ENCODE results near the gene HOXB7. TPM values are rescaled to one million over a fixed set of nuclear protein-coding genes. Genes with fewer than 3 reads are reported as not detected.

The HOXB7 gene
- total RNA-seq, 1 experiment from 2014 or later = 28.2 TPM

DNA sequence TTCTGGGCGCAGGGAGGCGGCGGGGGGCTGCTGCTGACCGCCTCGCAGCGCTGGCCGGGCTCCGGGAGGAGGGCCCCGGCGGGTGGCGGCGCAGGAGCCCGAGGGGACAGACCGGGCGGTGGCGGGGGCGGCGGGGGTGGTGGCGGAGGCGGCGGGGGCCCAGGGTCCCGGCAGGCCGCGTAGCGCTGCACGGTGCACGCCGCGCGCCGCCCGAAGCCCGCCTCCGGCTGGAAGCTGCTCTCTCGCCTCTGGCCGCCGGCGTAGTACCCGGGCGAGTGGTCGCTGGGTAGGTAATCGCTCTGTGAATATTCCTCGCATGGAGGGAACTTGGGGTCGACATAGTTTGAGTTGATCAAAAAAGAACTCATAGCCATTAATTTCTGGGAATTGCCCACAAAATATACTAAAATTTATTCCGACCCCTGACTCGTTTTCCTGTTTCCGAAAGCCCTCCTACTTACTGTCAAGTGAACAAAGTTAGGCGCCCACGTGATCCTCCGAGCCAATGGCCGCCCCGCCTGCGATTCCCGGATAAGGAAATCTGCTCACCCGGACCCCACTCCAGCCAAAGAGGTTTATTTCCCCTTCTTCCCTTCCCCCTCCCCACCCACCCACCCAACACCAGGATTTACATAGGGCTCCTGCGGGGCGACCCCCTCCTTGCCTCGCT, 32.7 kb downstream of the HOXB7 start, which contains the start of gene HOXB4:
HOXB4 (minus strand) TSS at position 405 of the 670 bp plus-strand sequence; CDS start at position 374, 31 bp downstream.
- no TSS peak for BruUV-seq (replicated peaks)
- H3K9me3 ChIP-seq (ENCODE audit: insufficient read depth, low read depth) = no peaks in the 10 kb centered on the region
- no peaks in the 10 kb centered on the region for H3K9me2 ChIP-seq (ENCODE audit: insufficient read depth)
- POLR2A ChIA-PET (ENCODE audit: unreplicated experiment) = no interaction called here
- H3K79me2 ChIP-seq (ENCODE audit: low read depth) = no peaks in the 10 kb centered on the region
- CTCF ChIA-PET = no interaction called here
- H2AFZ ChIP-seq = no peak within 1 kb of the TSS
- no peaks in the 10 kb centered on the region for H3K4me1 ChIP-seq (replicated peaks; ENCODE audit: insufficient read depth)
- DNase-seq = no peak
- H4K20me1 ChIP-seq (ENCODE audit: insufficient read depth) = no peaks in the 10 kb centered on the region
- TF ChIP-seq, protein P1, sequence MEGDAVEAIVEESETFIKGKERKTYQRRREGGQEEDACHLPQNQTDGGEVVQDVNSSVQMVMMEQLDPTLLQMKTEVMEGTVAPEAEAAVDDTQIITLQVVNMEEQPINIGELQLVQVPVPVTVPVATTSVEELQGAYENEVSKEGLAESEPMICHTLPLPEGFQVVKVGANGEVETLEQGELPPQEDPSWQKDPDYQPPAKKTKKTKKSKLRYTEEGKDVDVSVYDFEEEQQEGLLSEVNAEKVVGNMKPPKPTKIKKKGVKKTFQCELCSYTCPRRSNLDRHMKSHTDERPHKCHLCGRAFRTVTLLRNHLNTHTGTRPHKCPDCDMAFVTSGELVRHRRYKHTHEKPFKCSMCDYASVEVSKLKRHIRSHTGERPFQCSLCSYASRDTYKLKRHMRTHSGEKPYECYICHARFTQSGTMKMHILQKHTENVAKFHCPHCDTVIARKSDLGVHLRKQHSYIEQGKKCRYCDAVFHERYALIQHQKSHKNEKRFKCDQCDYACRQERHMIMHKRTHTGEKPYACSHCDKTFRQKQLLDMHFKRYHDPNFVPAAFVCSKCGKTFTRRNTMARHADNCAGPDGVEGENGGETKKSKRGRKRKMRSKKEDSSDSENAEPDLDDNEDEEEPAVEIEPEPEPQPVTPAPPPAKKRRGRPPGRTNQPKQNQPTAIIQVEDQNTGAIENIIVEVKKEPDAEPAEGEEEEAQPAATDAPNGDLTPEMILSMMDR (conservative IDR thresholded peaks at IDR 0.05) = no peak
- no peak for TF ChIP-seq EZH2 (IDR thresholded peaks at IDR 0.05; ENCODE audit: low read depth)
- no peak within 1 kb of the TSS for H3K27ac ChIP-seq
- no peaks in the 10 kb centered on the region for H3K36me3 ChIP-seq (ENCODE audit: low read depth)
- H3K4me3 ChIP-seq = no peak within 1 kb of the TSS
- no peaks in the 10 kb centered on the region for H3K27me3 ChIP-seq (ENCODE audit: insufficient read depth, low read depth)
- no peaks in the 10 kb centered on the region for H3F3A ChIP-seq (ENCODE audit: insufficient read depth, low read depth)
- no peak within 1 kb of the TSS for H3K4me2 ChIP-seq
- intact Hi-C loops (cut with micrococcal nuclease; ENCODE audit: unreplicated experiment) = no loop called here

DNA sequence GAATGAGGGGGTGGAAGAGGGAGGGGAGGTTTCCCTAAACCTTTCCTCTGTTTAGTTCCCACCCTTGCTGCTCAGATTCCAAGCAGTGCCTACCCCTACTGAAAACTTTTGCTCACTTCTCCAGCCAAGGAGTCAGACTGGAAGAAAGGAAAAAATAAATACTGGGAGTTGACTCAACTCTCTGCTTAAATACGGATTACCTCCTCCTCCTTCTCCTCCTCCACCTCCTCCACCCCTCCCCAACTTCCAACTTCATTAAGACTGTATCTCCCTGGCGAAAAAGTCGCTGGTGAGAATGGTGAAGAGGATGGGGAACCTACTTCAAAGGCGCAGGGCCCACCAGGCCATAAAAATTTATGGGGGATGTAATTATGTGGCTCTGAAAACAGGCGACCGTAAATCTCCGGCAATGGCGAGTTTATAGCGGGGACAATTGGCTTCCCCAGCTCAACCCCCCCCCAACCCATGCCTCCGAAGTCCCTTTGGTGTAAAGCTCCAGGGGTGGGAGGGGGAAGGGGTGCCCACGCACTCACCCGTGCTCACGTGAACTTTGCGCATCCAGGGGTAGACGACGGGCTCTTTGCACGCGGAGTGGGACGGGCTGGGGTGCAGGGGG, 33.4 kb downstream of the HOXB7 start:
- Histone ChIP-seq H2AFZ (no peak overlapping the region), H3K9me3 (ENCODE audit: insufficient read depth, low read depth) (no peaks in the 10 kb centered on the region), H3K27me3 (ENCODE audit: insufficient read depth, low read depth) (no peaks in the 10 kb centered on the region), H4K20me1 (ENCODE audit: insufficient read depth) (no peaks in the 10 kb centered on the region), H3K36me3 (ENCODE audit: low read depth) (no peaks in the 10 kb centered on the region), H3K27ac (no peak overlapping the region), H3K4me1 (replicated peaks; ENCODE audit: insufficient read depth) (no peaks in the 10 kb centered on the region), H3K9me2 (ENCODE audit: insufficient read depth) (no peaks in the 10 kb centered on the region), H3K79me2 (ENCODE audit: low read depth) (no peaks in the 10 kb centered on the region), H3K4me3 (no peak overlapping the region), H3F3A (ENCODE audit: insufficient read depth, low read depth) (no peaks in the 10 kb centered on the region), H3K4me2 (no peak overlapping the region)
- ChIA-PET CTCF (no interaction called here), POLR2A (ENCODE audit: unreplicated experiment) (no interaction called here)
- TF ChIP-seq, protein P1 (conservative IDR thresholded peaks at IDR 0.05) = no peak
- no peak for TF ChIP-seq EZH2 (IDR thresholded peaks at IDR 0.05; ENCODE audit: low read depth)
- no peak for DNase-seq
- intact Hi-C loops (cut with micrococcal nuclease; ENCODE audit: unreplicated experiment) = no loop called here
- BruUV-seq (replicated peaks) = no TSS peak

DNA sequence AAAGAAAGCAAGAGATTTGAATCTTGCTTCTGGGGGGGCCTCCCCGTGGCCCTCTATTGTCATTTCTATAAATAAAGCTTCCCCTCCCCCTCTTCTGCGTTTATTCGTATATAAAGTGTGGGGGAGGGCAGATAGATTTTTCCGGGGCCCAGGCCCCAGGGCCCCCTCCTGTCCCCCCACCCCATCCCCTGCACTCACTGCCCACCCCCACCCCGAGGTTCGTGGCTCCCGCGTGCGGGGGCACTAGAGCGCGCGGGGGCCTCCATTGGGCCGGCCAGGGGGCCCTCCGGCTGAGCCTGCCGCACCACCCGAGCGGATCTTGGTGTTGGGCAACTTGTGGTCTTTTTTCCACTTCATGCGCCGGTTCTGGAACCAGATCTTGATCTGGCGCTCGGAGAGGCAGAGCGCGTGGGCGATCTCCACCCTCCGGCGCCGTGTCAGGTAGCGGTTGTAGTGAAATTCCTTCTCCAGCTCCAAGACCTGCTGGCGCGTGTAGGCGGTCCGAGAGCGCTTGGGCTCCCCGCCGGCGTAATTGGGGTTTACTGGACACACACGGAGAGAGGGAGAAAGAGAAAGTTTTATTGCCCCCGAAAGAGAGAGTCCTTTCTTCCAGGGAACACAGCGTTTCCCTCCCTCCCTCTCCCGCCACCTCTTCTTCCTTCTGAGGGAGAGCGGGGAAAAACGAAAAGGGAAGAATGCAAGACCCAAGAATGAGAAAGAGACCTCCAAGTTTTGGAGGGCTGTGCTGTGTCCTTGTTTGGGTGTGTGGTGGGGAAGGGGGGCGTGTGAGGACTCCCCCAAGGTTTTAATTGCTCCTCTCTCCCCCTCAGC, 34.1 kb downstream of the HOXB7 start:
- H3K36me3 ChIP-seq (ENCODE audit: low read depth) = no peaks in the 10 kb centered on the region
- H4K20me1 ChIP-seq (ENCODE audit: insufficient read depth) = no peaks in the 10 kb centered on the region
- no peak overlapping the region for H3K4me2 ChIP-seq
- H2AFZ ChIP-seq = no peak overlapping the region
- no peaks in the 10 kb centered on the region for H3K9me3 ChIP-seq (ENCODE audit: insufficient read depth, low read depth)
- BruUV-seq (replicated peaks) = no TSS peak
- H3K4me1 ChIP-seq (replicated peaks; ENCODE audit: insufficient read depth) = no peaks in the 10 kb centered on the region
- no peak for DNase-seq
- TF ChIP-seq, protein P1 (conservative IDR thresholded peaks at IDR 0.05) = no peak
- TF ChIP-seq EZH2 (IDR thresholded peaks at IDR 0.05; ENCODE audit: low read depth) = no peak
- ChIA-PET POLR2A (ENCODE audit: unreplicated experiment) (no interaction called here), CTCF (no interaction called here)
- intact Hi-C loops (cut with micrococcal nuclease; ENCODE audit: unreplicated experiment) = no loop called here
- H3K9me2 ChIP-seq (ENCODE audit: insufficient read depth) = no peaks in the 10 kb centered on the region
- H3F3A ChIP-seq (ENCODE audit: insufficient read depth, low read depth) = no peaks in the 10 kb centered on the region
- H3K79me2 ChIP-seq (ENCODE audit: low read depth) = no peaks in the 10 kb centered on the region
- H3K4me3 ChIP-seq = no peak overlapping the region
- no peaks in the 10 kb centered on the region for H3K27me3 ChIP-seq (ENCODE audit: insufficient read depth, low read depth)
- no peak overlapping the region for H3K27ac ChIP-seq
